GM18508 (cell line): Measurements from ENCODE around the gene SLC22A17.
"Not testable (repeated sequence)": the region's sequence is repeated elsewhere in the genome, so short reads cannot be mapped to it uniquely, and the experiment has no call there.

Experiments
- ATAC-seq: cut with Tn5 transposase; IDR thresholded peaks from one replicate; pipeline ENCODE4 v1.9.1; 2021; ENCODE audit warnings: moderate number of reproducible peaks; ENCODE audit not compliant: insufficient read depth, unreplicated experiment

The SLC22A17 gene

GRCh38 chr14:23352506-23353432 is at the start of gene SLC22A17:
Gene SLC22A17 (minus strand): TSS chr14:23352887.
- no peak for ATAC-seq

- no peak for ATAC-seq
Measured at GRCh38 chr14:23401291-23401690, 48.6 kb upstream of the SLC22A17 start.

- ATAC-seq = not testable (repeated sequence)
Measured at GRCh38 chr14:23400496-23401149, 47.9 kb upstream of the SLC22A17 start.

- no peak for ATAC-seq
Measured at GRCh38 chr14:23399591-23399990, 46.9 kb upstream of the SLC22A17 start.

- no peak for ATAC-seq
Measured at GRCh38 chr14:23399136-23399535, 46.4 kb upstream of the SLC22A17 start.

GRCh38 chr14:23398348-23398747 is 45.7 kb upstream of the SLC22A17 start:
- ATAC-seq = no peak

GRCh38 chr14:23396781-23397407 is 44.2 kb upstream of the SLC22A17 start:
- no peak for ATAC-seq

GRCh38 chr14:23396126-23396525 is 43.4 kb upstream of the SLC22A17 start:
- no peak for ATAC-seq

GRCh38 chr14:23392613-23393012 is 39.9 kb upstream of the SLC22A17 start:
- ATAC-seq = no peak

- not testable (repeated sequence) for ATAC-seq
Measured at GRCh38 chr14:23389871-23390270, 37.2 kb upstream of the SLC22A17 start.

- no peak for ATAC-seq
Measured at GRCh38 chr14:23389396-23389795, 36.7 kb upstream of the SLC22A17 start.

- no peak for ATAC-seq
Measured at GRCh38 chr14:23388996-23389395, 36.3 kb upstream of the SLC22A17 start.

- ATAC-seq = no peak
Measured at GRCh38 chr14:23387916-23388882, 35.5 kb upstream of the SLC22A17 start.

GRCh38 chr14:23386999-23387398 is 34.3 kb upstream of the SLC22A17 start:
- no peak for ATAC-seq

GRCh38 chr14:23386266-23386657 is 33.6 kb upstream of the SLC22A17 start:
- not testable (repeated sequence) for ATAC-seq

GRCh38 chr14:23385642-23386265 is 33.1 kb upstream of the SLC22A17 start:
- ATAC-seq = no peak

- ATAC-seq = no peak
Measured at GRCh38 chr14:23385244-23385641, 32.6 kb upstream of the SLC22A17 start.

GRCh38 chr14:23384364-23385080 is 31.8 kb upstream of the SLC22A17 start:
- ATAC-seq = no peak
